ENCODE measurements around the gene RXRB.

DNA sequence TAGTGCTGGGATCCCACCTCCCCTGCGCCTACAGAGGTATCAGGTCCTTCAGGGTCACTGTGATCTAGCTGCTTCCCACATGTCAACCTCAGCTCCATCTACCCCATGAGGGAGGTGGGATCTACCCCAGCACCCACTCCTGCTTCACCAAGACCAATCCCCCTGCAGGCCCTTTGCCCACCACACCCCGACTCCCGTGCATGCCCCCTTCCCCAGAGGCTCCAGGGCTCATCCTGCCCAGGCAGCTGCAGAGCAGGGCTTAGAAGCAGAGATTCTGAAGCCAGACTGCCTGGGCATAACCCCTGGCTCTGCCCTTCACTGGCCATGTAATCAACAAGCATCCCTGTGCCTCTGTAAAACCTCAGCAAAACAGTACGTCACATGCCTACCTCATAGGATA is 25.7 kb downstream of the RXRB start:
- TF ChIP-seq, protein P1, sequence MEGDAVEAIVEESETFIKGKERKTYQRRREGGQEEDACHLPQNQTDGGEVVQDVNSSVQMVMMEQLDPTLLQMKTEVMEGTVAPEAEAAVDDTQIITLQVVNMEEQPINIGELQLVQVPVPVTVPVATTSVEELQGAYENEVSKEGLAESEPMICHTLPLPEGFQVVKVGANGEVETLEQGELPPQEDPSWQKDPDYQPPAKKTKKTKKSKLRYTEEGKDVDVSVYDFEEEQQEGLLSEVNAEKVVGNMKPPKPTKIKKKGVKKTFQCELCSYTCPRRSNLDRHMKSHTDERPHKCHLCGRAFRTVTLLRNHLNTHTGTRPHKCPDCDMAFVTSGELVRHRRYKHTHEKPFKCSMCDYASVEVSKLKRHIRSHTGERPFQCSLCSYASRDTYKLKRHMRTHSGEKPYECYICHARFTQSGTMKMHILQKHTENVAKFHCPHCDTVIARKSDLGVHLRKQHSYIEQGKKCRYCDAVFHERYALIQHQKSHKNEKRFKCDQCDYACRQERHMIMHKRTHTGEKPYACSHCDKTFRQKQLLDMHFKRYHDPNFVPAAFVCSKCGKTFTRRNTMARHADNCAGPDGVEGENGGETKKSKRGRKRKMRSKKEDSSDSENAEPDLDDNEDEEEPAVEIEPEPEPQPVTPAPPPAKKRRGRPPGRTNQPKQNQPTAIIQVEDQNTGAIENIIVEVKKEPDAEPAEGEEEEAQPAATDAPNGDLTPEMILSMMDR (IDR thresholded peaks at IDR 0.05), result no peak
- TF ChIP-seq POLR2A (IDR thresholded peaks at IDR 0.05), result no peak

Measured in lower leg skin (tissue), 3 donors.